Nephron (organoid): Measurements from ENCODE around the gene SH3BP4.

Source experiments
- H3K27ac Mint-ChIP-seq, 3 experiments: 2 replicates each; pipeline ENCODE4 v1.8.0; 2020; ENCODE audit warnings: mixed read lengths in 3 of 3, mild to moderate bottlenecking in 2 of 3, moderate library complexity in 1 of 3
- H3K27me3 Mint-ChIP-seq: 2 replicates; pipeline ENCODE4 v1.8.0; 2021; ENCODE audit warnings: low read depth, mild to moderate bottlenecking, moderate library complexity, mixed read lengths
- H3K36me3 Mint-ChIP-seq: 2 replicates; pipeline ENCODE4 v1.8.0; 2020; ENCODE audit warnings: low read depth, mixed read lengths
- H3K4me1 Mint-ChIP-seq: 2 replicates; pipeline ENCODE4 v1.8.0; 2020; ENCODE audit warnings: mixed read lengths
- H3K4me3 Mint-ChIP-seq, 3 experiments: 2 replicates each; pipeline ENCODE4 v1.8.0; 2020; ENCODE audit warnings: mild to moderate bottlenecking in 3 of 3, mixed read lengths in 3 of 3, moderate library complexity in 2 of 3
- H3K9me3 Mint-ChIP-seq: 2 replicates; pipeline ENCODE4 v1.8.0; 2020; ENCODE audit warnings: mixed read lengths
- TF ChIP-seq, protein P1 (sequence below), 3 experiments: fragments of 200-600 bp; sonication (generic); IDR thresholded peaks; one replicate each; pipeline ENCODE4 v1.5.0; 2021; ENCODE audit warnings: antibody characterized with exemption in 3 of 3; ENCODE audit not compliant: unreplicated experiment in 3 of 3

Gene SH3BP4

GRCh38 chr2:235021752-235022151, 69.9 kb downstream of the SH3BP4 start:
- Mint-ChIP-seq H3K27me3 (no peaks in the 10 kb centered on the region), H3K27ac (no peak overlapping the region), H3K4me1 (peaks cover 37% of the 10 kb centered on the region), H3K4me3 (no peak overlapping the region), H3K36me3 (peaks cover 8% of the 10 kb centered on the region), H3K9me3 (no peaks in the 10 kb centered on the region)
- TF ChIP-seq, protein P1, sequence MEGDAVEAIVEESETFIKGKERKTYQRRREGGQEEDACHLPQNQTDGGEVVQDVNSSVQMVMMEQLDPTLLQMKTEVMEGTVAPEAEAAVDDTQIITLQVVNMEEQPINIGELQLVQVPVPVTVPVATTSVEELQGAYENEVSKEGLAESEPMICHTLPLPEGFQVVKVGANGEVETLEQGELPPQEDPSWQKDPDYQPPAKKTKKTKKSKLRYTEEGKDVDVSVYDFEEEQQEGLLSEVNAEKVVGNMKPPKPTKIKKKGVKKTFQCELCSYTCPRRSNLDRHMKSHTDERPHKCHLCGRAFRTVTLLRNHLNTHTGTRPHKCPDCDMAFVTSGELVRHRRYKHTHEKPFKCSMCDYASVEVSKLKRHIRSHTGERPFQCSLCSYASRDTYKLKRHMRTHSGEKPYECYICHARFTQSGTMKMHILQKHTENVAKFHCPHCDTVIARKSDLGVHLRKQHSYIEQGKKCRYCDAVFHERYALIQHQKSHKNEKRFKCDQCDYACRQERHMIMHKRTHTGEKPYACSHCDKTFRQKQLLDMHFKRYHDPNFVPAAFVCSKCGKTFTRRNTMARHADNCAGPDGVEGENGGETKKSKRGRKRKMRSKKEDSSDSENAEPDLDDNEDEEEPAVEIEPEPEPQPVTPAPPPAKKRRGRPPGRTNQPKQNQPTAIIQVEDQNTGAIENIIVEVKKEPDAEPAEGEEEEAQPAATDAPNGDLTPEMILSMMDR (IDR thresholded peaks at IDR 0.05; ENCODE audit: unreplicated experiment in 3 of 3): no peak

GRCh38 chr2:235024191-235024860, 72.5 kb downstream of the SH3BP4 start:
- Mint-ChIP-seq H3K36me3 (peaks cover 10% of the 10 kb centered on the region), H3K27ac (peak overlapping the region in 1 of 3 experiments; percentile 1), H3K4me3 (no peak overlapping the region), H3K27me3 (no peaks in the 10 kb centered on the region), H3K9me3 (no peaks in the 10 kb centered on the region), H3K4me1 (peaks cover 43% of the 10 kb centered on the region)
- TF ChIP-seq, protein P1 (IDR thresholded peaks at IDR 0.05; ENCODE audit: unreplicated experiment in 3 of 3): no peak

GRCh38 chr2:235024931-235025773, 73.3 kb downstream of the SH3BP4 start:
- Mint-ChIP-seq H3K9me3 (no peaks in the 10 kb centered on the region), H3K4me1 (peaks cover 49% of the 10 kb centered on the region), H3K4me3 (no peak overlapping the region), H3K27ac (no peak overlapping the region), H3K27me3 (no peaks in the 10 kb centered on the region), H3K36me3 (peaks cover 10% of the 10 kb centered on the region)
- TF ChIP-seq, protein P1 (IDR thresholded peaks at IDR 0.05; ENCODE audit: unreplicated experiment in 3 of 3): no peak

DNA sequence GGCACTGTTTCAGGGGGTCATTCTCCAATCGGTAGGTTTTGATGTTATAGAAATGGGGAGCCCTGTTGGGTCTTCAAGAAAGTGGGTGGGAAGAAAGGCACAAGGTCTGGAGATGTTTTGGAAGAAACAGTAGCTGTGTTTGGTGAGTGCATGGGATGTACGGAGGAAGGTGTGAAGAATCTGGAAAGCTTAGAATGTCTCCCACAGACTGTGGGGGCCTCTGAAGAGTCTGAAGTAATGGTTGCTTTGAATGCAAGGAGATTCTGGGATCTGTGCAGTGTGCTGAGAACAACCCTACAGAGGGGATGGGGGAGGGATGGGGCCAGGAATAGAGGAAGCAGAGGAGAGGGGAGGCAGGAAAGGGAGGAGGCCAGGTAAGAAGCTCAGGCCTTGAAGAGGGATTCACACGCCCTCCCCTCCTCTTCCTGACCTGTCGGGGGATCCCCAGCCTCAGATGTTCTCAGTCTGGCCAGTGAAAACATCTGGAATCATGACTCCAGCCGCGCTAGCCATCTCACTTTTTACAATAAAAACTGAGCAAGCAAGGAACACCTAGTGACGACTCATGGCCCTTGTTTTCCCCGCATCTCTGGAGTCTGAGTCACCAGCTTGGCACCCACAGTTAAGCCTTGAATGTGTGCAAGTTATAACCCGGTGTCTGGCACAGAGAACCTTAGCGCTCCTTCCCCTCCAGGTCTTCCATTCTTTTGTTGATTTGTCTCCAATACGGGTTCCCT, 74.2 kb downstream of the SH3BP4 start:
- TF ChIP-seq, protein P1 (IDR thresholded peaks at IDR 0.05; ENCODE audit: unreplicated experiment in 3 of 3): no peak
- peaks cover 43% of the 10 kb centered on the region for H3K4me1 Mint-ChIP-seq
- peaks cover 10% of the 10 kb centered on the region for H3K36me3 Mint-ChIP-seq

GRCh38 chr2:235026649-235027557, 75.1 kb downstream of the SH3BP4 start:
- Mint-ChIP-seq H3K9me3 (no peaks in the 10 kb centered on the region), H3K27ac (peak overlapping the region in 1 of 3 experiments; percentile 9), H3K4me3 (no peak overlapping the region), H3K36me3 (peaks cover 10% of the 10 kb centered on the region), H3K4me1 (peaks cover 50% of the 10 kb centered on the region), H3K27me3 (no peaks in the 10 kb centered on the region)
- TF ChIP-seq, protein P1 (IDR thresholded peaks at IDR 0.05; ENCODE audit: unreplicated experiment in 3 of 3): no peak

More for the DNA sequence above, 74.2 kb downstream of the SH3BP4 start:
- no peak overlapping the region for H3K4me3 Mint-ChIP-seq
- H3K9me3 Mint-ChIP-seq: no peaks in the 10 kb centered on the region
- no peak overlapping the region for H3K27ac Mint-ChIP-seq
- no peaks in the 10 kb centered on the region for H3K27me3 Mint-ChIP-seq
